MM.1S (cell line): ENCODE results near the gene MPST.

Source experiments
- DNase-seq: peaks from one replicate; pipeline ENCODE4 v3.0.0-alpha.2; 2015
- H2AFZ ChIP-seq: fragments of 300-600 bp; sonication (generic); 2 replicates; pipeline ENCODE4 v1.6.0; 2016; ENCODE audit warnings: antibody characterized with exemption, low read length
- H3F3A ChIP-seq: fragments of 300-600 bp; sonication (generic); 2 replicates; pipeline ENCODE4 v1.6.1; 2016; ENCODE audit warnings: mild to moderate bottlenecking, antibody characterized with exemption, low read length, moderate library complexity, mixed read lengths; ENCODE audit not compliant: insufficient read depth
- H3K27ac ChIP-seq: fragments of 300-600 bp; sonication (generic); 2 replicates; pipeline ENCODE4 v1.5.1; 2016; ENCODE audit warnings: mild to moderate bottlenecking, low read length
- H3K27me3 ChIP-seq: fragments of 300-600 bp; sonication (generic); replicated peaks from 2 replicates; pipeline ENCODE4 v1.6.0; 2016; ENCODE audit warnings: low read length; ENCODE audit not compliant: insufficient read depth
- H3K36me3 ChIP-seq: fragments of 300-600 bp; sonication (generic); replicated peaks from 2 replicates; pipeline ENCODE4 v1.6.1; 2016; ENCODE audit warnings: mild to moderate bottlenecking, low read length, mixed read lengths; ENCODE audit not compliant: insufficient read depth
- H3K4me1 ChIP-seq: fragments of 300-600 bp; sonication (generic); 2 replicates; pipeline ENCODE4 v1.6.1; 2016; ENCODE audit warnings: low read length, mixed read lengths
- H3K4me2 ChIP-seq: fragments of 300-600 bp; sonication (generic); 2 replicates; pipeline ENCODE4 v1.6.0; 2016; ENCODE audit warnings: low read depth, low read length
- H3K4me3 ChIP-seq: fragments of 300-600 bp; sonication (generic); 2 replicates; pipeline ENCODE4 v1.5.1; 2016; ENCODE audit warnings: low read length, mixed read lengths
- H3K79me2 ChIP-seq: fragments of 300-600 bp; sonication (generic); 2 replicates; pipeline ENCODE4 v1.6.1; 2016; ENCODE audit warnings: mixed run types, low read length, mixed read lengths
- H3K9ac ChIP-seq: fragments of 300-600 bp; sonication (generic); 2 replicates; pipeline ENCODE4 v1.6.1; 2016; ENCODE audit warnings: low read length, mixed read lengths
- H3K9me2 ChIP-seq: fragments of 300-600 bp; sonication (generic); replicated peaks from 2 replicates; pipeline ENCODE4 v1.6.1; 2016; ENCODE audit warnings: mild to moderate bottlenecking, low read length, mixed read lengths; ENCODE audit not compliant: insufficient read depth
- H3K9me3 ChIP-seq: fragments of 300-600 bp; sonication (generic); replicated peaks from 2 replicates; pipeline ENCODE4 v1.6.1; 2016; ENCODE audit warnings: mild to moderate bottlenecking, low read length, mixed read lengths; ENCODE audit not compliant: insufficient read depth
- H4K20me1 ChIP-seq: fragments of 300-600 bp; sonication (generic); 2 replicates; pipeline ENCODE4 v1.6.1; 2016; ENCODE audit warnings: mild to moderate bottlenecking, low read length, moderate library complexity, mixed read lengths; ENCODE audit not compliant: insufficient read depth
- CTCF ChIP-seq: fragments of 300-600 bp; sonication (generic); IDR thresholded peaks from 2 replicates; pipeline ENCODE4 v1.5.1; 2016; ENCODE audit warnings: antibody characterized with exemption, low read length, mixed read lengths
- EZH2 ChIP-seq: fragments of 300-600 bp; sonication (generic); optimal IDR thresholded peaks from 2 replicates; pipeline ENCODE3; 2017; ENCODE audit warnings: low read depth, mild to moderate bottlenecking, antibody characterized with exemption, low read length, mixed read lengths
- EZH2phosphoT487 ChIP-seq: fragments of 300-600 bp; sonication (generic); IDR thresholded peaks from 2 replicates; pipeline ENCODE4 v1.6.1; 2018; ENCODE audit warnings: antibody characterized with exemption, low read length

MPST gene

GRCh38 chr22:37054600-37055365 lies 35.2 kb downstream of the MPST start:
- Histone ChIP-seq H3K36me3 (no peaks in the 10 kb centered on the region), H3K9me3 (no peaks in the 10 kb centered on the region), H3K4me2 (no peak overlapping the region), H2AFZ (no peak overlapping the region), H3K4me1 (no peaks in the 10 kb centered on the region), H3K4me3 (no peak overlapping the region), H4K20me1 (no peaks in the 10 kb centered on the region), H3K27me3 (peaks cover 9% of the 10 kb centered on the region), H3K9ac (no peak overlapping the region), H3K9me2 (no peaks in the 10 kb centered on the region), H3F3A (no peaks in the 10 kb centered on the region), H3K79me2 (no peaks in the 10 kb centered on the region), H3K27ac (no peak overlapping the region)
- no peak for DNase-seq
- TF ChIP-seq EZH2phosphoT487 (no peak), EZH2 (no peak), CTCF (no peak)

- no peak overlapping the region for H3K4me3 ChIP-seq
- no peak for DNase-seq
- H4K20me1 ChIP-seq: no peaks in the 10 kb centered on the region
- H3K27me3 ChIP-seq: no peaks in the 10 kb centered on the region
- no peaks in the 10 kb centered on the region for H3K36me3 ChIP-seq
- H3K9me2 ChIP-seq: no peaks in the 10 kb centered on the region
- H3K9me3 ChIP-seq: no peaks in the 10 kb centered on the region
- H3K4me1 ChIP-seq: no peaks in the 10 kb centered on the region
- no peaks in the 10 kb centered on the region for H3F3A ChIP-seq
- no peak for TF ChIP-seq EZH2phosphoT487
- no peak for TF ChIP-seq CTCF
- no peak for TF ChIP-seq EZH2
- no peak overlapping the region for H2AFZ ChIP-seq
- H3K4me2 ChIP-seq: no peak overlapping the region
- H3K27ac ChIP-seq: no peak overlapping the region
- no peaks in the 10 kb centered on the region for H3K79me2 ChIP-seq
- no peak overlapping the region for H3K9ac ChIP-seq
Measured at GRCh38 chr22:37056246-37056645, 36.7 kb downstream of the MPST start.

- no peaks in the 10 kb centered on the region for H3K27me3 ChIP-seq
- H3K27ac ChIP-seq: no peak overlapping the region
- H2AFZ ChIP-seq: no peak overlapping the region
- no peaks in the 10 kb centered on the region for H3K79me2 ChIP-seq
- no peak for DNase-seq
- no peak overlapping the region for H3K4me2 ChIP-seq
- no peaks in the 10 kb centered on the region for H4K20me1 ChIP-seq
- TF ChIP-seq EZH2phosphoT487: no peak
- no peak for TF ChIP-seq EZH2
- no peak for TF ChIP-seq CTCF
- no peaks in the 10 kb centered on the region for H3F3A ChIP-seq
- no peaks in the 10 kb centered on the region for H3K4me1 ChIP-seq
- no peaks in the 10 kb centered on the region for H3K9me2 ChIP-seq
- no peaks in the 10 kb centered on the region for H3K36me3 ChIP-seq
- no peak overlapping the region for H3K9ac ChIP-seq
- H3K9me3 ChIP-seq: no peaks in the 10 kb centered on the region
- H3K4me3 ChIP-seq: no peak overlapping the region
Measured at GRCh38 chr22:37057226-37057625, 37.7 kb downstream of the MPST start.
